IMR-90 (cell line): ENCODE measurements around the gene MRTFA. TPM values are rescaled to one million over a fixed set of nuclear protein-coding genes. Genes with fewer than 3 reads are reported as not detected.

Experiments
- ATAC-seq: fragments of 200-7000 bp; cut with Tn5 transposase; 2 replicates; pipeline ENCODE4 v1.9.1; 2020; ENCODE audit warnings: low read depth, mild to moderate bottlenecking, moderate library complexity
- BruUV-seq: library from RNA; stranded (reverse); fragments of 400-500 nt; replicated peaks from 2 replicates; lab custom pipeline; 2021; lab: Mats Ljungman, UMichigan
- CTCF ChIA-PET: fragments of 300-600 bp; formaldehyde crosslinking; extraction: SDS; loops from one replicate; lab custom pipeline; 2021; ENCODE audit warnings: antibody characterized with exemption; lab: Yijun Ruan, JAX
- POLR2A ChIA-PET: fragments of 300-600 bp; sonication (Branson Sonifier 250); formaldehyde crosslinking; loops from one replicate; lab custom pipeline; 2022; ENCODE audit warnings: antibody characterized with exemption; ENCODE audit not compliant: unreplicated experiment; lab: Charles Lee
- DNase-seq: peaks from one replicate; pipeline ENCODE4 v3.0.0; 2013
- H2AFZ ChIP-seq: replicated peaks from 2 replicates; pipeline ENCODE3; 2013; ENCODE audit warnings: low read length, mild to moderate bottlenecking; ENCODE audit not compliant: poor library complexity
- H2AK5ac ChIP-seq: 2 replicates; pipeline ENCODE4 v1.6.1; 2013; ENCODE audit warnings: low read depth, low read length, inconsistent platforms
- H2AK9ac ChIP-seq: replicated peaks from 2 replicates; pipeline ENCODE3; 2013; ENCODE audit warnings: mild to moderate bottlenecking, low read depth, low read length, moderate library complexity; ENCODE audit not compliant: poor library complexity
- H2BK120ac ChIP-seq: 2 replicates; pipeline ENCODE4 v1.6.1; 2013; ENCODE audit warnings: low read depth, low read length, inconsistent platforms
- H2BK15ac ChIP-seq: 3 replicates; pipeline ENCODE4 v1.6.1; 2013; ENCODE audit warnings: low read depth, low read length, inconsistent platforms
- H2BK20ac ChIP-seq: 2 replicates; pipeline ENCODE4 v1.6.1; 2013; ENCODE audit warnings: low read depth, mild to moderate bottlenecking, inconsistent platforms, low read length, moderate library complexity
- H2BK5ac ChIP-seq: 2 replicates; pipeline ENCODE4 v1.6.1; 2013; ENCODE audit warnings: mild to moderate bottlenecking, low read depth, low read length, inconsistent platforms; ENCODE audit not compliant: poor library complexity, severe bottlenecking
- H3K14ac ChIP-seq: replicated peaks from 2 replicates; pipeline ENCODE4 v1.6.1; 2013; ENCODE audit warnings: low read depth, low read length, inconsistent platforms
- H3K18ac ChIP-seq: 2 replicates; pipeline ENCODE4 v1.6.1; 2013; ENCODE audit warnings: low read depth, low read length, control low read depth
- H3K23ac ChIP-seq: 2 replicates; pipeline ENCODE4 v1.6.1; 2013; ENCODE audit warnings: low read depth, low read length, inconsistent platforms
- H3K27ac ChIP-seq: 2 replicates; pipeline ENCODE4 v1.5.1; 2013; ENCODE audit warnings: mild to moderate bottlenecking, control low read depth, low read length; ENCODE audit not compliant: insufficient read depth
- H3K27me3 ChIP-seq: 2 replicates; pipeline ENCODE4 v1.6.1; 2013; ENCODE audit warnings: low read length; ENCODE audit not compliant: control insufficient read depth, insufficient read depth
- H3K36me3 ChIP-seq: 2 replicates; pipeline ENCODE4 v1.6.1; 2013; ENCODE audit warnings: low read length, mixed read lengths; ENCODE audit not compliant: control insufficient read depth, insufficient read depth
- H3K4ac ChIP-seq: 2 replicates; pipeline ENCODE4 v1.6.1; 2013; ENCODE audit warnings: low read depth, low read length, inconsistent platforms
- H3K4me1 ChIP-seq: 2 replicates; pipeline ENCODE4 v1.6.1; 2013; ENCODE audit warnings: low read length, mixed read lengths; ENCODE audit not compliant: control insufficient read depth, insufficient read depth
- H3K4me2 ChIP-seq: 2 replicates; pipeline ENCODE4 v1.6.1; 2013; ENCODE audit warnings: low read depth, mild to moderate bottlenecking, control low read depth, low read length, moderate library complexity
- H3K4me3 ChIP-seq: 2 replicates; pipeline ENCODE4 v1.5.1; 2013; ENCODE audit warnings: low read depth, mild to moderate bottlenecking, control low read depth, low read length, moderate library complexity; ENCODE audit not compliant: insufficient read depth
- H3K56ac ChIP-seq: 2 replicates; pipeline ENCODE4 v1.6.1; 2013; ENCODE audit warnings: low read length, inconsistent platforms; ENCODE audit not compliant: insufficient read depth; ENCODE audit errors: extremely low read depth
- H3K79me1 ChIP-seq, 2 experiments: 2 replicates each; pipeline ENCODE4 v1.6.1; 2013; ENCODE audit warnings: low read length in 2 of 2, inconsistent platforms in 1 of 2, low read depth in 1 of 2
- H3K9ac ChIP-seq: 2 replicates; pipeline ENCODE4 v1.6.1; 2013; ENCODE audit warnings: low read depth, low read length, control low read depth
- H3K9me1 ChIP-seq: 2 replicates; pipeline ENCODE4 v1.6.1; 2013; ENCODE audit warnings: low read length, inconsistent platforms; ENCODE audit not compliant: insufficient read depth
- H3K9me3 ChIP-seq: 2 replicates; pipeline ENCODE4 v1.6.1; 2013; ENCODE audit warnings: low read length; ENCODE audit not compliant: control insufficient read depth, insufficient read depth
- H4K20me1 ChIP-seq: 2 replicates; pipeline ENCODE4 v1.6.1; 2013; ENCODE audit warnings: low read length, inconsistent platforms; ENCODE audit not compliant: insufficient read depth
- H4K5ac ChIP-seq: 2 replicates; pipeline ENCODE4 v1.6.1; 2013; ENCODE audit warnings: mild to moderate bottlenecking, low read depth, low read length, control low read depth
- H4K8ac ChIP-seq, 2 experiments: 2 replicates each; pipeline ENCODE4 v1.6.1; 2013; ENCODE audit warnings: low read depth in 2 of 2, low read length in 2 of 2, control low read depth in 1 of 2, inconsistent platforms in 1 of 2
- H4K91ac ChIP-seq: 2 replicates; pipeline ENCODE4 v1.6.1; 2013; ENCODE audit warnings: low read depth, low read length, inconsistent platforms; ENCODE audit not compliant: insufficient read depth
- BHLHE40 ChIP-seq: fragments of 150-350 bp; IDR thresholded peaks from 2 replicates; pipeline ENCODE4 v1.6.1; 2016; ENCODE audit warnings: mild to moderate bottlenecking, low read depth, low read length
- CEBPB ChIP-seq: IDR thresholded peaks from 2 replicates; pipeline ENCODE4 v1.6.1; 2012; ENCODE audit warnings: low read depth, low read length, improper control_type of control experiment
- CHD1 ChIP-seq: IDR thresholded peaks from 2 replicates; pipeline ENCODE4 v1.6.1; 2012; ENCODE audit warnings: low read depth, low read length, improper control_type of control experiment
- CTCF ChIP-seq: conservative IDR thresholded peaks from 2 replicates; pipeline ENCODE4 v1.5.1; 2012; ENCODE audit warnings: mild to moderate bottlenecking, low read depth, low read length, improper control_type of control experiment
- ELK1 ChIP-seq: fragments of 150-350 bp; IDR thresholded peaks from 2 replicates; pipeline ENCODE4 v1.6.1; 2016; ENCODE audit warnings: low read depth, mild to moderate bottlenecking, low read length, moderate library complexity, borderline replicate concordance
- FOS ChIP-seq: fragments of 150-350 bp; IDR thresholded peaks from 2 replicates; pipeline ENCODE4 v1.6.1; 2016; ENCODE audit warnings: low read depth, low read length
- MAFK ChIP-seq: IDR thresholded peaks from 2 replicates; pipeline ENCODE4 v1.6.1; 2012; ENCODE audit warnings: low read depth, low read length, improper control_type of control experiment
- MAZ ChIP-seq: IDR thresholded peaks from 2 replicates; pipeline ENCODE4 v1.6.1; 2012; ENCODE audit warnings: low read depth, mild to moderate bottlenecking, low read length, improper control_type of control experiment, moderate library complexity, borderline replicate concordance
- MXI1 ChIP-seq: IDR thresholded peaks from 2 replicates; pipeline ENCODE4 v1.6.1; 2012; ENCODE audit warnings: low read depth, mild to moderate bottlenecking, low read length, moderate library complexity, borderline replicate concordance
- NFE2L2 ChIP-seq: fragments of 150-350 bp; IDR thresholded peaks from 2 replicates; pipeline ENCODE4 v1.6.1; 2016; ENCODE audit warnings: low read depth, mild to moderate bottlenecking, low read length
- RAD21 ChIP-seq: IDR thresholded peaks from 2 replicates; pipeline ENCODE4 v1.6.1; 2012; ENCODE audit warnings: low read length, improper control_type of control experiment
- RFX5 ChIP-seq: IDR thresholded peaks from 2 replicates; pipeline ENCODE4 v1.8.0; 2012; ENCODE audit warnings: low read depth, mild to moderate bottlenecking, low read length, moderate library complexity
- SMC3 ChIP-seq: fragments of 150-350 bp; IDR thresholded peaks from 2 replicates; pipeline ENCODE4 v1.6.1; 2016; ENCODE audit warnings: low read depth, mild to moderate bottlenecking, antibody characterized with exemption, low read length, moderate library complexity
- USF2 ChIP-seq: fragments of 150-350 bp; IDR thresholded peaks from 2 replicates; pipeline ENCODE4 v1.6.1; 2017; ENCODE audit warnings: mild to moderate bottlenecking, antibody characterized with exemption, low read length, low read depth
- WGBS, 2 experiments: methylation state at CpG; one replicate each; pipeline versions ENCODE4 v1.1.5 to v1.1.7; 2013; ENCODE audit warnings: missing lambda C conversion rate in 2 of 2; ENCODE audit not compliant: insufficient read length in 1 of 2; ENCODE audit errors: extremely low coverage in 2 of 2; 5-methylcytosine and 5-hydroxymethylcytosine counted together
- dilution Hi-C: fragments of 300-500 bp; cut with HindIII; formaldehyde crosslinking; loops from one replicate; pipeline ENCODE4 v1.14.3; 2018; ENCODE audit warnings: low sequenced_read_pairs; ENCODE audit not compliant: unreplicated experiment
- in situ Hi-C: fragments of 300-500 bp; cut with MboI; formaldehyde crosslinking; loops from 3 replicates; pipeline ENCODE4 v1.14.3; 2019; ENCODE audit warnings: low sequenced_read_pairs, inconsistent platforms, mixed read lengths
- intact Hi-C: fragments of 100-400 bp; cut with micrococcal nuclease; formaldehyde crosslinking; loops from 2 replicates; pipeline ENCODE4 v1.10.0; 2022
- polyA plus RNA-seq, 3 experiments: library from polyadenylated mRNA; depleted of rRNA; stranded (reverse); fragments of >200 nt; gene quantifications; 2 replicates each; pipeline ENCODE4 v1.2.3, GENCODE V29; 2012; ENCODE audit warnings: low replicate concordance in 1 of 3
- total RNA-seq: library from RNA; depleted of rRNA; stranded (reverse); fragments of >200 nt; gene quantifications from 2 replicates; pipeline ENCODE4 v1.2.3, GENCODE V29; 2012

Gene MRTFA
- total and polyA plus RNA-seq, 2 of the 4 experiments (the other 2 are of a cell fraction): 12.5 to 17.2 TPM

GRCh38 chr22:40420341-40421081, 216.0 kb downstream of the MRTFA start:
- H3K4me2 ChIP-seq: no peak overlapping the region
- no peak overlapping the region for H2BK20ac ChIP-seq
- H4K20me1 ChIP-seq: peaks cover 24% of the 10 kb centered on the region
- peaks cover 8% of the 10 kb centered on the region; the same call in 1 of the 2 replicates for H3K9me1 ChIP-seq
- H4K8ac ChIP-seq: no peak overlapping the region
- intact Hi-C loops (no loop called here), in situ Hi-C loops (no loop called here), dilution Hi-C loops (no loop called here)
- ATAC-seq (no peak), DNase-seq (no peak)
- H3K23ac ChIP-seq: no peak overlapping the region
- H3K4me1 ChIP-seq: peaks cover 5% of the 10 kb centered on the region; the same call in 1 of the 2 replicates
- no peak overlapping the region for H2BK5ac ChIP-seq
- TF ChIP-seq MAZ: no peak
- TF ChIP-seq CTCF: no peak
- no peak for TF ChIP-seq RAD21
- TF ChIP-seq USF2: no peak
- no peak for TF ChIP-seq CEBPB
- no peak for TF ChIP-seq BHLHE40
- no peak for TF ChIP-seq CHD1
- no peak for TF ChIP-seq FOS
- no peak for TF ChIP-seq SMC3
- TF ChIP-seq ELK1: no peak
- TF ChIP-seq MAFK: no peak
- TF ChIP-seq MXI1: no peak
- no peak for TF ChIP-seq RFX5
- no peak for TF ChIP-seq NFE2L2
- H3K79me1 ChIP-seq: peaks cover 15 to 73% of the 10 kb centered on the region in 2 experiments; a peak in 3 of 4 replicates
- no peak overlapping the region for H3K14ac ChIP-seq
- no peak overlapping the region for H3K4me3 ChIP-seq
- no peak overlapping the region for H2BK15ac ChIP-seq
- ChIA-PET POLR2A (no interaction called here), CTCF (no interaction called here)
- no peak overlapping the region for H3K27ac ChIP-seq
- no peak overlapping the region for H3K56ac ChIP-seq
- 95% methylated on average over 11 of the region's 18 CpGs; no CpG with 5 or more reads in 1 of the 2 experiments for WGBS, 2 experiments
- no peak overlapping the region for H4K91ac ChIP-seq
- no peaks in the 10 kb centered on the region for H3K9me3 ChIP-seq
- H2BK120ac ChIP-seq: no peak overlapping the region
- H3K27me3 ChIP-seq: no peaks in the 10 kb centered on the region
- H2AFZ ChIP-seq: no peak overlapping the region
- peaks cover 89% of the 10 kb centered on the region for H3K36me3 ChIP-seq
- no TSS peak for BruUV-seq
- no peak overlapping the region for H2AK5ac ChIP-seq
- H2AK9ac ChIP-seq: no peak overlapping the region
- H3K4ac ChIP-seq: no peak overlapping the region
- no peak overlapping the region for H3K9ac ChIP-seq
- H3K18ac ChIP-seq: no peak overlapping the region
- H4K5ac ChIP-seq: no peak overlapping the region
